Uterus (tissue), 2 donors: ENCODE results near the gene FADS3.

Source experiments
- CTCF ChIP-seq, 4 experiments: fragments of 200-600 bp in 2 of 4; fragments of 450-650 bp in 2 of 4; sonication (generic) in 2 of 4; IDR thresholded peaks; one replicate each; pipeline ENCODE4 v1.5.1; 2016 to 2019; ENCODE audit warnings: antibody characterized with exemption in 4 of 4, mild to moderate bottlenecking in 2 of 4, moderate library complexity in 1 of 4
- POLR2A ChIP-seq, 2 donors: fragments of 450-650 bp; IDR thresholded peaks; one replicate each; pipeline ENCODE4 v1.6.1; 2016; ENCODE audit warnings: antibody characterized with exemption in 2 of 2, mild to moderate bottlenecking in 1 of 2, moderate library complexity in 1 of 2

GRCh38 chr11:61874377-61874809 lies 17.0 kb downstream of the FADS3 start:
- TF ChIP-seq POLR2A (IDR thresholded peaks at IDR 0.05) (no peak), CTCF (IDR thresholded peaks at IDR 0.05) (no peak)
